GM12891 (cell line): ENCODE data around the gene ENOX1.

ENCODE experiments used
- PAX5 ChIP-seq: IDR thresholded peaks from 2 replicates; pipeline ENCODE4 v1.6.1; 2011; ENCODE audit warnings: low read length, moderate library complexity, mild to moderate bottlenecking; ENCODE audit not compliant: insufficient read depth, severe bottlenecking
- POLR2A ChIP-seq: IDR thresholded peaks from 2 replicates; pipeline ENCODE4 v1.6.1; 2011; ENCODE audit warnings: low read depth, low read length, control low read depth
- POLR2AphosphoS5 ChIP-seq: IDR thresholded peaks from 2 replicates; pipeline ENCODE4 v1.6.1; 2011; ENCODE audit warnings: low read depth, low read length, control low read depth
- SPI1 ChIP-seq: IDR thresholded peaks from 2 replicates; pipeline ENCODE4 v1.6.1; 2011; ENCODE audit warnings: low read depth, low read length, control low read depth
- TAF1 ChIP-seq: IDR thresholded peaks from 2 replicates; pipeline ENCODE4 v1.6.1; 2011; ENCODE audit warnings: low read depth, low read length, control low read depth

DNA sequence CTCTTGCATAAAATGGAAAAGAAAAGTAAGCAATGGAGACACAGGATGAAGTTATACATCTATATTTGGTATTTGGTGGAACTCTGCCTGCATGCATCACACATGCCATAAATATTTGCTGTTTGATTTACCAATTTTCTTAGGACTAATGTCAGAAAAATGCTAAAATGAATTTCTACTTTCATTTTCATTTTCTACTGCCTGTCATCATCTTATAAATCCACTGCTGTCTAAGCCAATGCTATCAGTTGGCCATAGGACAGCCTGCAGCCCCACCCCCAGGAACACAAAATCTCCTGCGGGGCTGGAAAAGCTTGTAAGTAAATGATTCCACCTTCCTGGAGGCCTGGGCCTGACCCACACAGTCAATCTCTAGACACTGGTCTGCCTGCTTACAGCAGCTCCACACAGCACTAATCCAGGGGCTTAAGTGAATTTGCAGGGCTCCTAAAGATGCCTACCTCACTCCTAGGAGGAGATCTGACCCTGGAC is 122.0 kb downstream of the ENOX1 start:
- TF ChIP-seq POLR2A, result no peak
- TF ChIP-seq POLR2AphosphoS5, result no peak
- no peak for TF ChIP-seq PAX5
- no peak for TF ChIP-seq TAF1
- no peak for TF ChIP-seq SPI1
